Measurements from ENCODE around the gene ITSN2. TPM values are rescaled to one million over a fixed set of nuclear protein-coding genes. Genes with fewer than 3 reads are reported as not detected.

The ITSN2 gene
- total and polyA plus RNA-seq, 10 donors = 41.1 to 150 (median 107) TPM

DNA sequence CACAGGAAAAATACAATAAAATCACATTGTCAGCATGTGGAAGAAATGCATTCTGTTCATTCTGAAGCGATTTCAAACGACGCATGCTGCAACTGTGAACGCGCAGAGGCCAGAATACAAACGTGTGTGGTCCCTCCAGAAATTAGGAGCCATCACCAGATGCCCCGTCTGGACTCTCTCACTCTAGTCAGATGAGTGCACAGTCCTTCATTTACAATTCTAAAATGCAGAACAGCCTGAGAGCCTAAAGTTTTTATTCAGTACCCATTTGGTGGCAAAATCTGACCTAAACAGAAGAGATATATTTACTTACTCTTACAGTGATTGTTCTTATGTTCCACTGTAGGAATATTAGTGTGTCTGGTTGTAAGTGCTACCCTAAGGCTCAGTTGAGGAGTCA lies 148.9 kb downstream of the ITSN2 start:
- Histone ChIP-seq H3K4me3 (no peak overlapping the region), H3K4me1 (no peaks in the 10 kb centered on the region), H3K9me3 (no peaks in the 10 kb centered on the region), H3K36me3 (peaks cover 0 to 100% (median 84%) of the 10 kb centered on the region in 6 donors), H3K27ac (no peak overlapping the region), H3K27me3 (replicated peaks in 1 of 7) (no peaks in the 10 kb centered on the region)
- intact Hi-C loops (cut with DNase I; ENCODE audit: low total_unique reads) = no loop called here
- no peak for DNase-seq
- WGBS, 5 donors = 79 to 92% (median 83%) methylated on average over 7 of the region's 7 CpGs
- TF ChIP-seq, protein P1, sequence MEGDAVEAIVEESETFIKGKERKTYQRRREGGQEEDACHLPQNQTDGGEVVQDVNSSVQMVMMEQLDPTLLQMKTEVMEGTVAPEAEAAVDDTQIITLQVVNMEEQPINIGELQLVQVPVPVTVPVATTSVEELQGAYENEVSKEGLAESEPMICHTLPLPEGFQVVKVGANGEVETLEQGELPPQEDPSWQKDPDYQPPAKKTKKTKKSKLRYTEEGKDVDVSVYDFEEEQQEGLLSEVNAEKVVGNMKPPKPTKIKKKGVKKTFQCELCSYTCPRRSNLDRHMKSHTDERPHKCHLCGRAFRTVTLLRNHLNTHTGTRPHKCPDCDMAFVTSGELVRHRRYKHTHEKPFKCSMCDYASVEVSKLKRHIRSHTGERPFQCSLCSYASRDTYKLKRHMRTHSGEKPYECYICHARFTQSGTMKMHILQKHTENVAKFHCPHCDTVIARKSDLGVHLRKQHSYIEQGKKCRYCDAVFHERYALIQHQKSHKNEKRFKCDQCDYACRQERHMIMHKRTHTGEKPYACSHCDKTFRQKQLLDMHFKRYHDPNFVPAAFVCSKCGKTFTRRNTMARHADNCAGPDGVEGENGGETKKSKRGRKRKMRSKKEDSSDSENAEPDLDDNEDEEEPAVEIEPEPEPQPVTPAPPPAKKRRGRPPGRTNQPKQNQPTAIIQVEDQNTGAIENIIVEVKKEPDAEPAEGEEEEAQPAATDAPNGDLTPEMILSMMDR (IDR thresholded peaks at IDR 0.05 in 8 of 11, conservative IDR thresholded peaks at IDR 0.05 in 3 of 11) = no peak
- no peak for TF ChIP-seq POLR2AphosphoS5 (IDR thresholded peaks at IDR 0.05)

DNA sequence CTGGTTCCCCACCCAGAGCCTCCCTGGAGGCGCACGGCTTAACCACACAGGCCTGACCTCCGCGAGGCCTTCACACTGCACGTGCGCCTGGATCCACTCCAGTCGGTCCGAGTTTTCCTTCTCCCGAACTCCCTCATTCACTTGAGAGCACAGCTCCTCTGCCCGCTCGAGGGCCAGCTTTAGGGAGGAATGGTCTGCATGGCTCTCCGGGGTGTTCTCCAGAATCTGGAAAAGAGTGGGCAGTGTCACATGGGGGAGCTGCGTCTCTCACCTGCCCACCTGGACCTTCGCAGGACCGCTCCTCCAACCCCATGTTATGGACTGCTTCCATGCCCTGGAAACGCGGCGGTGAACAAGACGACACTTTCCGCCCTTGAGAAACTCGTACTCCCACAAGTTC lies 149.6 kb downstream of the ITSN2 start:
- no peak for TF ChIP-seq POLR2A (IDR thresholded peaks at IDR 0.05)
- TF ChIP-seq POLR2AphosphoS5 (IDR thresholded peaks at IDR 0.05) = peak in 1 of 3 donors; percentile 40
- no peaks in the 10 kb centered on the region for H3K27me3 ChIP-seq (replicated peaks in 1 of 7)
- 95 to 97% (median 97%) methylated on average over 20 to 21 of the region's 21 CpGs for WGBS, 5 donors
- H3K4me1 ChIP-seq = no peaks in the 10 kb centered on the region
- DNase-seq = no peak
- H3K4me3 ChIP-seq = no peak overlapping the region
- H3K36me3 ChIP-seq = peaks cover 0 to 100% (median 82%) of the 10 kb centered on the region in 6 donors
- intact Hi-C loops (cut with DNase I; ENCODE audit: low total_unique reads) = no loop called here
- no peaks in the 10 kb centered on the region for H3K9me3 ChIP-seq
- no peak overlapping the region for H3K27ac ChIP-seq

DNA sequence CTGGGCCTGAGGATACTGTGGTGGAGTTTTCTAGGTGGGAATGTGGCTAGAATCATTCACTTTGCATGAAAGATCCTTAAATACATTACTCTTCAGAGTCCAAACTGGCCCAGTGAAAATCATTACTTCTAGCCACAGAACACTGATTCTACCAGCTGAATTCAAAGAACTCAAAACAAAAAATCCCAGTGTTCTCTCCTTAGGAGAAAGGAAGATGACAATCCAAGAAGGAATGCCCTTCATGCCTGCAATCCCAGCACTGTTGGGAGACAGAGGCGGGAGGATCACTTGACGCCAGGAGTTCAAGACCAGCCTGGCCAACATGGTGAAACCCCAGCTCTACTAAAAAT lies 150.3 kb downstream of the ITSN2 start:
- H3K36me3 ChIP-seq = peaks cover 3 to 100% (median 83%) of the 10 kb centered on the region in 6 donors
- no peaks in the 10 kb centered on the region for H3K9me3 ChIP-seq
- DNase-seq = no peak
- no peaks in the 10 kb centered on the region for H3K4me1 ChIP-seq
- no peaks in the 10 kb centered on the region for H3K27me3 ChIP-seq (replicated peaks in 1 of 7)
- 92 to 98% (median 96%) methylated on average over 2 of the region's 2 CpGs for WGBS, 5 donors
- H3K4me3 ChIP-seq = no peak overlapping the region
- peak overlapping the region in 2 of 8 donors; percentile 4 to 6 for H3K27ac ChIP-seq
- intact Hi-C loops (cut with DNase I; ENCODE audit: low total_unique reads) = no loop called here
- TF ChIP-seq, protein P1 (IDR thresholded peaks at IDR 0.05 in 8 of 11, conservative IDR thresholded peaks at IDR 0.05 in 3 of 11) = no peak
- no peak for TF ChIP-seq POLR2AphosphoS5 (IDR thresholded peaks at IDR 0.05)
- no peak for TF ChIP-seq POLR2A (IDR thresholded peaks at IDR 0.05)

DNA sequence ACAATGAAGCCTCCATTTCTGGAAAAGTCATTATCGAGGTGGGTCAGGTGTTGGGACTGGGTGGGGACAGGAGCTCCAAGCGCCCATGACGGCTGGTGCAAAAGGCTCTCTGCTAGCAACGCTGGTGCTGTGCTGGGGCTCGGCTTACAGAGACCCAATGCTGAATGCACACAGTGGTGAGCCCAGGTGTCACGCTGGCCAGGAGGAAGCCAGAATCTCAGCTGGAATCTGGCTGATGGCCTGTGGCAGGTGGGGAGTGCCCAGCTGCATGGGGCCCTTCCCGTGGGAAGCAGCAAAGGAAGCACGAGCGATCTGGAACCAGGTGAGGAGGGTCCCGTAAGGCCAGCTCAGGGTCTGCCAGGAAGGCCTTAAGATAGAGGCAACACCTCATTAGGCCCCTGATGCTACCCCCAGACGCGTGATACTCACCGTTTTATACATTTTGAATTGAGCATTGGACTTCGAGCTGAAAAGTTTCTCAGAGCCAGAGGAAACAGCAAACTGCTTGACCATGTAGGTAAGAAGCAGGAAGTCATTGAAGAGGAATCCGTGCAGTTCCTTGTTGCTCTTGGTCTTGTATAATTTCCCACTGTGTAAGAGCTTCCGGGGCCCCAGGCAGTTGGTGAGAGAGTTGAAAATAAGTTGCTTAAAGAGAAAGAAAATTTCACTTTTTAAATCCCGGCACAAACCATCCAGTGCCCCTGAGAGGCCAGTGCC lies 150.8 kb downstream of the ITSN2 start:
- TF ChIP-seq, protein P1 (IDR thresholded peaks at IDR 0.05 in 8 of 11, conservative IDR thresholded peaks at IDR 0.05 in 3 of 11) = no peak
- TF ChIP-seq POLR2AphosphoS5 (IDR thresholded peaks at IDR 0.05) = peak in 1 of 3 donors; percentile 19
- intact Hi-C loops (cut with DNase I; ENCODE audit: low total_unique reads) = no loop called here
- Histone ChIP-seq H3K27ac (peak overlapping the region in 2 of 8 donors; percentile 4 to 6), H3K9me3 (no peaks in the 10 kb centered on the region), H3K4me1 (no peaks in the 10 kb centered on the region), H3K36me3 (peaks cover 5 to 100% (median 84%) of the 10 kb centered on the region in 6 donors), H3K4me3 (no peak overlapping the region), H3K27me3 (replicated peaks in 1 of 7) (no peaks in the 10 kb centered on the region)
- DNase-seq = no peak
- WGBS, 5 donors = 83 to 90% (median 88%) methylated on average over 17 of the region's 17 CpGs
